Measurements from ENCODE around the gene SMKR1.

DNA sequence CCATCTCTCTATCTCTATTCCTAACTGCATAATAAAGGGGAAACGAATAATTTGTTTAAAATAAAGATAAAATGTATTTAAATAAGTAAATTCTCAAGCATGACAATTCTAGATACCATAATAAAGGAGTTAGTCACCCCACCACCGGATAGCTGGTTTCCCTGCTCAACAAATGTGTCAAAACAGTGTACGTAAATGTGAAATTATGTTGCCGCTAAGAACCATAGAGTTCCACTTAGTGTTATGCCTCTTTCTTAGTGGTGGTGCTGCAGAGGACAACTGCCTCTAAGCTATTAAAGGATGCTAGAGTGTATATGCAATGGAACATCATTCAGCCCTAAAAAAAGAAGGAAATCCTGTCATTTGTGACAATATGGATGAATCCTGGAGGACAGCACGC is 42.4 kb downstream of the SMKR1 start:
- TF ChIP-seq, protein P1, sequence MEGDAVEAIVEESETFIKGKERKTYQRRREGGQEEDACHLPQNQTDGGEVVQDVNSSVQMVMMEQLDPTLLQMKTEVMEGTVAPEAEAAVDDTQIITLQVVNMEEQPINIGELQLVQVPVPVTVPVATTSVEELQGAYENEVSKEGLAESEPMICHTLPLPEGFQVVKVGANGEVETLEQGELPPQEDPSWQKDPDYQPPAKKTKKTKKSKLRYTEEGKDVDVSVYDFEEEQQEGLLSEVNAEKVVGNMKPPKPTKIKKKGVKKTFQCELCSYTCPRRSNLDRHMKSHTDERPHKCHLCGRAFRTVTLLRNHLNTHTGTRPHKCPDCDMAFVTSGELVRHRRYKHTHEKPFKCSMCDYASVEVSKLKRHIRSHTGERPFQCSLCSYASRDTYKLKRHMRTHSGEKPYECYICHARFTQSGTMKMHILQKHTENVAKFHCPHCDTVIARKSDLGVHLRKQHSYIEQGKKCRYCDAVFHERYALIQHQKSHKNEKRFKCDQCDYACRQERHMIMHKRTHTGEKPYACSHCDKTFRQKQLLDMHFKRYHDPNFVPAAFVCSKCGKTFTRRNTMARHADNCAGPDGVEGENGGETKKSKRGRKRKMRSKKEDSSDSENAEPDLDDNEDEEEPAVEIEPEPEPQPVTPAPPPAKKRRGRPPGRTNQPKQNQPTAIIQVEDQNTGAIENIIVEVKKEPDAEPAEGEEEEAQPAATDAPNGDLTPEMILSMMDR (IDR thresholded peaks at IDR 0.05) = no peak
- no peak for TF ChIP-seq ZFX (IDR thresholded peaks at IDR 0.05; ENCODE audit: borderline replicate concordance)
